LNCaP clone FGC (cell line): Measurements from ENCODE around the gene ABCG1.

Experiments
- DNase-seq: peaks from one replicate; pipeline ENCODE4 v3.0.0-alpha.2; 2011; ENCODE audit warnings: low read depth
- H3K4me3 ChIP-seq: 2 replicates; pipeline ENCODE4 v1.5.1; 2011; ENCODE audit warnings: mild to moderate bottlenecking, low read depth, low read length, control low read depth
- CTCF ChIP-seq: IDR thresholded peaks from 2 replicates; pipeline ENCODE4 v1.5.1; 2012; ENCODE audit warnings: mild to moderate bottlenecking; ENCODE audit not compliant: control insufficient read depth, insufficient read depth; ENCODE audit errors: extremely low read depth

The ABCG1 gene

GRCh38 chr21:42317826-42318746 lies 99.1 kb downstream of the ABCG1 start:
- TF ChIP-seq CTCF, result no peak
- DNase-seq, result no peak
- no peak overlapping the region for H3K4me3 ChIP-seq

DNA sequence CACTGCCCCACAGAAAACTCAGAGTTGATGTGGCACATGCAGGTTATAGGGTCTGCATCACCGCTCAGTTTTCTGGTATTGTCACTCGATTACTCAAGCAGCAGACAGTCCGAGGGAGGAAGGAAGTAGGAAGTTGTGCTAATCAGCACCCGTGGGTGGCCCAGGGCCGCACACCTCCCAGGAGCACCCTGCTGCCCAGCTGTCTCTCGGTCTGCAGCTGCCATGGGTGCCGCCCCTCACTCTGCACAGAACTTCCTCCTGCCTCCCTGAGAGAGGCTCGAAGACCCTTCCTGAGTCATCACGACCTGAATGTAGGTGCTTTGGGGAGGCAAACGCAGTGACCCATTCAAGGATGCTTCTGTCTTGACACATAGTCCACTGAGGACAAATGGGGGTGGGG lies 100.4 kb downstream of the ABCG1 start:
- DNase-seq, result no peak
- H3K4me3 ChIP-seq, result no peak overlapping the region
- no peak for TF ChIP-seq CTCF

DNA sequence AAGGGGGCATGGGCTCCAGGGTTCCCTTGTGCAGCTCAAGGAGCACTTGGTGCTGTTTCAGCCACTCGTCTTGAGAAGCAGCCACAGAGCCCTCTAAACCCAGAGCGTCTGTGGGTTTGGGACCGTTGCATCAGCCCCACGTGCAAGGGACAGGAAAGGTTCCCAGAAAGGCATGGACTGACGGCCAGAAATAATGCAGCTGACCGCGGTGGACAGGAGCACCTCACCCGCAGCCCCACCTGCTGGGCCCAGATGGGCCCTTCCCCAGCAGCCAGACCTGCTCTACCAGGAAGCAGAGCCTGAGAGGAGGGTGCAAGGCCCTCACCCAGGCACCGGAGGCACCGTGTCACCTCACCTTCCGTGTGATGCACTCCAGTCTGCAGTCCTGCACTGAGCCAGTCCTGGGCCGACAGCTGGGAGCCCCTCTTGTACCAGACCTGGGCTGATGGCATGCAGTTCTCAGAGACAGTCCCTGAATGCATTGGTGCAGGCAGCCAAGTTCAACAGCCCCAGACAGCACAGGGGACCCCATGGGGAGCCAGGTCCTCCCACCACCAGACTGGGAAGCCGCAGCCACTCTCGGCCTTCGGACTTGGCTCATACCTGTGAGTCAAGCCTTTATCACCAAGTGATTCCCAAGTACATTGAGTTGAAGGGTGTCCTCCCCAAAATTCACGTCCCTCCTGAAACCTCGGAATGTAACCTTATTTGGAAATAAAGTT lies 101.1 kb downstream of the ABCG1 start:
- no peak overlapping the region for H3K4me3 ChIP-seq
- TF ChIP-seq CTCF, result no peak
- no peak for DNase-seq

DNA sequence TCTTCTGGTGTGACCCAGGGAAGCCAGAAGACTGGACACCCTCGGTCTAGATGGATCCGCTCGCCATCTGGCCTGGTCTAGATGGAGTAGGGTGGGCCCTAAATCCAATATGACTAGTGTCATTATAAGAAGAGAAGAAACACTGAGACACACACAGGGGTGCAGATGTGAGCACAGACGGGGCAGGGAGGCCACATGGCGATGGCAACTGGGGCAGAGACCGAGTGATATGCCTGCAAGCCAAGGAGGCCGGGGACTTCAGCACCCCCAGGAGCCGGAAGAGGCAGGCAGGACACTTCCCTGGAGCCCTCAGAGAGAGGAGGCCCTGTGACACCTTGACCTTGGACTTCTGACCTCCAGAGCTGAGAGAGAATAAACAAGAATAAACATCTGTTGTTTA lies 101.9 kb downstream of the ABCG1 start:
- no peak for TF ChIP-seq CTCF
- DNase-seq, result no peak
- no peak overlapping the region for H3K4me3 ChIP-seq

DNA sequence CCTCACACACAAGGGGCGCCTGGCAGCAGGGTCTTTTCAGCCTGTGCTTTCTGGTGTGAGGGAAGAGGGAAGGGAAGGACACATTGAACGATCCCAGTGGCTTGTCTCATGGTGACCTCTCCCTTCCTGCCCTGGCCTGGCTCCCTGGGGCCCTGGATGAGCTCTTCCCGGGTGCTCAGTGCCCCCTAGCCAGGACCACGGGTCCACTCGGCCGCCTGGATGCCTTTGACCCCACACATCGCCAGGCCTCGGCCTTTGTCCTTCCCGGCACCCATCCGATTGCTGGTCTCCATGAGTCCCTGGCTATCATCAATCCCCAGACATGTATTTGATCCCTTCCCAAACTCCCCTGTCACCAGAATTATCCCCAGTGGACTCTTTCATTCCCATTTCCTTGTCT lies 102.3 kb downstream of the ABCG1 start:
- H3K4me3 ChIP-seq, result no peak overlapping the region
- no peak for TF ChIP-seq CTCF
- no peak for DNase-seq

DNA sequence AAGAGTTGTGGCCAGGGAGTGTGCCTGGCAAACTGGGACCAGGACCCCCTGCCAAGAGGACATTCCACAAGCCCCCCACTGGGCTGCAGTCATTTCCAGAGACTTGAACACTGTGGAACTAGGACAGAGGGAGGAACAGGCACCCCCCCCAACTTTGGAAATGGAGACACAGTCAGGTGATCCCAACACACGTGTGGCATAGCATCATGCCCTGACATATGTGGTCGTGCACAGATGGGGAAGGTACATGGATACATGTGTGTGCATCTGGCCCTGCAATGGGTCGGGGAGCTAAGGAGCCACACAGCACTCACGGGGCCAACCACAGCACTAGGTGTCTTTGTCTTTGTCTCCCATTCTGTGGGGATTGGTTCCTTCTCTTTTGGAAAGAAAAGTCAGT lies 102.9 kb downstream of the ABCG1 start:
- no peak for DNase-seq
- TF ChIP-seq CTCF, result no peak
- no peak overlapping the region for H3K4me3 ChIP-seq

- DNase-seq, result no peak
- no peak for TF ChIP-seq CTCF
- no peak overlapping the region for H3K4me3 ChIP-seq
Measured at GRCh38 chr21:42324896-42325295, 106.0 kb downstream of the ABCG1 start.
